ELF-1 (cell line): Measurements from ENCODE around the gene VAV2.

ENCODE experiments used
- DNase-seq: peaks from one replicate; pipeline ENCODE4 v3.0.0-alpha.2; 2016; ENCODE audit warnings: low read depth, low spot score

Gene VAV2

DNA sequence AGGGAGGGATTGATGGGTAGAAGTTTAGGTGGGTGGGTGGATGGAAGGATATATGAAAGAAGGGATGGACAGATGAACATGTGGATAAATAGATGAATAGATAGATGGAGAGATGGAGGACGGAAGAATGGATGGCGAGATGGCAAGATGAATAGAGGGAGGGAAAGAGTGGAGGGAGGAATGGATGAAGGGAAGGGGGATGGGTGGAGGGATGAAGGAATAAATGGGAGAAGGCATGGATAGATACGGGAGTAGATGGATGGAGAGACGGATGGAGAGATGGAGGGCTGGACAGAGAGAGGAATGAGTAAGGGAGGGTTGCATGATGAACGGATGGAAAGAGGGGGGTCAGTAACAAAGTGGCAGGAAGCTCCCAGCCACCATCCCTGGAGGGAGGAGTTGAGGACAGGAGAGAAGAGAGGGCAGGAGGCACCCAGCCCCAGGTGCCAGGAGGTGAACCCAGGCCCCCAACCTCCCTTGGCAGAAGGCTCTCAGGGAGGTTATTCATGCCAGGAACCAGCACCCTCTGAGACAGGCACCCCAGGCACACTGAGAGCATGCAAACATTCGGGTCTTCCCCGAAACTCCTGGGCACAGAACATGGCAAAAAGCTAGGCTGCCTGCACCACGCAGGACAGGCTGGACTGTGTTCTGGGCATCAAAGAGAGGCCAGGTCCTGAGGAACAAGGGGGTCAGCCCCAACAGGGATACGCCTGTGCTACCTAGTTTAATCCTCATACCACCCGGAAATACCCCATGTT, 263.1 kb downstream of the VAV2 start:
- no peak for DNase-seq

DNA sequence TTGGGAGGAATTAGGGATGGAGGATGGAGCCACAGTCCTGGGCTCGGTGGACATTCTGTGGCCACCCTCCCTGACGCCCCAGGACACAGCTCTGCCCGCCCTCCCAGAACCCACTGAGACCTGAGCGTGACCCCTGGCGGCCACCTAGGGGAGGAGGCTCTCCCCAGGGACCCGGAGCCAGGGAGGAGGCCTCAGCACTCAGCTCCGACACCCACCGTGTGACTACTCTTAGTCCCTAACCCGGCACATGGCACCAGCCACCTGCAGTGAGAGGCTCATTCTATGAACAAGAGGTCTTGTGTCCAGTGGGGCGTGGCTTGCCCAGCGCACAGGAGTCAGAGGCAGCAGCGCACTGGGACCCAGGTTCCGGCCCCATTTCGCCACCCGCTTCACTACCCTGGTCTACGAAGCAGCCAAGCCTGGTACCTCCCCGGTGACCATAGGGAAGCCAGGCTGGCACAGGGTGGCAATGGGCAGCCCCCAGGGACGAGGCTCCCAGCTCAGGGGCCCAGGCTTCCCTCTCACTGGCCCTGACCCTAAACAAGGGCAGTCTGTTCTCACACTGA, 264.2 kb downstream of the VAV2 start:
- no peak for DNase-seq

DNA sequence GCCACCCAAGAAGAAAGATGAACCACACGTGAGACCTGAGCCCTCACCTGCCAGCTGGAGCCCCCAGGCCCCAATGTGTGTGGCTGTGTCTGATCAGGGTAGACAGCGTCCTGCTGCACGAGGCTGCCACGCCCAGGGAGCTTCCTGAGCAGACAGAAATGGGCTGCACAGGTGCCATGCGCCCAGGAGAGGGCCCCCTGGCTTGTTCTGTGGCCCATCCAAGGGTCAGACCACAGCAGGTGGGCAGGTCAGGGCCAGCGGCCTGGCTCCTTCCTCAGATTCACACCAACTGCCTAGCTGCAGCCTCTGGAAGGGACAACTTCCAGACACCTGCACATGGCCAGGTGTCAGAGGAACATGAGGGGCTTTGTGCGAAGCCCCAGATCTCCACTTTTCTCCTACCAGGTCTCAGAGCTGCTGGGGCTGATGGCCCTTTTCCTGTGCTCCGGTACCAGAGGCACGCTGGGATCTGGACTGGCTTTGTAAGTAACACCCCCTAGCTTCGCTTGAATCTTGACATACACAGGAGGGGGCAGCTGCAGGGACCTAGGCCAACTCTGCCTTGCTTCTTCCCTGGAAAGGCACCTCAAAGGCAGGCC, 264.7 kb downstream of the VAV2 start:
- peak; percentile 39 for DNase-seq

DNA sequence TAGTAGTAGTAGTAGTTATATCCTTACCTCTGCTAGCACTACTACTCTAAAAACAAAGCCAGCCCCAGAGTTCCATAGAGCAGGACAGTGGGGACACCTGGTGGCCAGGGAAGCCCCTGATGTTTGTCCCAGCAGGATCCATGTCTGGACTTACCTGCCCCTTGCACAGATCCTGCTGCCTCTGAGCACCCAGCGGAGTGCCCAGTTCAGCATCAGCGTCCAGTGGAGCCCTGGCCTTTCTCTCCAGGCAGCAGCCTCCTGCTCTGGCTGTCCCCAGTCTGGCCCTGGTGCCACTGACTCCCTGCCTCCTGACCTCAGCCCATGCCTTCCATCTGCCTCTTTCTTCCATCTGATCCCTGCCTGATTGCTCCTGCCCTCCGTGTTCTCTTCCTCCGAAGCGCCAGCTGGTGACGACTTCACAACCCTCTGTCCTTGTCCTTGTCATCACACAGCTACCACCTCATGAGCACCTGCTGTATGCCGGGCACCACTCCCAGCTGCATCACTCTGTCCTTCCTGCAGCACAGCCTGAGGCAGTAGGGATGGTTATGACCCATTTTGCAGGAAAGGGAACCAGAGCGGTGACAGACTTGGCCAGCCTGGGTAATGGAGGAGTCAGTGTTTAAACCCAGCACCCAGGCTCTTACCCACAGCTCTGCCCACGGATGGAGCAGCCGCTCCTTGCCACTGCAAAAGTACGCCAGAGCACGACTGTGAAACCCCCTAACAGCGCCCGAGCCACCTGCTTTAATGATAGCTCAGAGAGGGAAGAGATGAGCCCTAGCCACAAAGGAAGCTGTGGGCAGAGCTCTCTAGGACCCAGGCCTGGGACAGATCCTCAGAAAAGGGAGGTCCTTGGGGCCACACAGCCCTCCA, 265.5 kb downstream of the VAV2 start:
- DNase-seq, result peak; percentile 81

DNA sequence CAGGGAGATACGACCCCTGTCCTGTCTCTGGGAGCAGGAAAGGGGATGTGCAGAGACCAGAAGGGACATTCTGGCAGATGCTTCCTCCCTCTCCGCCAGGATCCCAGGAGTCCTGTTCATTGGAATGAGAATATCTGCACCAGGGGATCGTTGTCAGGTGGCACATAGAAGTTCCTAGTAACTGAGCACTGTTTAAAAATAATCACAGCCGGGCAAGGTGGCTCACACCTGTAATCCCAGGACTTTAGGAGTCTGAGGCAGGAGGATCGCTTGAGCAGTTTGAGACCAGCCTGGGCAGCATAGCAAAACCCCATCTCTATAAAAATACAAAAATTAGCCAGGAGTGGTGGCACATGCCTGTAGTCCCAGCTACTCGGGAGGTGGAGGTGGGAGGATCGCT, 266.2 kb downstream of the VAV2 start:
- no peak for DNase-seq

DNA sequence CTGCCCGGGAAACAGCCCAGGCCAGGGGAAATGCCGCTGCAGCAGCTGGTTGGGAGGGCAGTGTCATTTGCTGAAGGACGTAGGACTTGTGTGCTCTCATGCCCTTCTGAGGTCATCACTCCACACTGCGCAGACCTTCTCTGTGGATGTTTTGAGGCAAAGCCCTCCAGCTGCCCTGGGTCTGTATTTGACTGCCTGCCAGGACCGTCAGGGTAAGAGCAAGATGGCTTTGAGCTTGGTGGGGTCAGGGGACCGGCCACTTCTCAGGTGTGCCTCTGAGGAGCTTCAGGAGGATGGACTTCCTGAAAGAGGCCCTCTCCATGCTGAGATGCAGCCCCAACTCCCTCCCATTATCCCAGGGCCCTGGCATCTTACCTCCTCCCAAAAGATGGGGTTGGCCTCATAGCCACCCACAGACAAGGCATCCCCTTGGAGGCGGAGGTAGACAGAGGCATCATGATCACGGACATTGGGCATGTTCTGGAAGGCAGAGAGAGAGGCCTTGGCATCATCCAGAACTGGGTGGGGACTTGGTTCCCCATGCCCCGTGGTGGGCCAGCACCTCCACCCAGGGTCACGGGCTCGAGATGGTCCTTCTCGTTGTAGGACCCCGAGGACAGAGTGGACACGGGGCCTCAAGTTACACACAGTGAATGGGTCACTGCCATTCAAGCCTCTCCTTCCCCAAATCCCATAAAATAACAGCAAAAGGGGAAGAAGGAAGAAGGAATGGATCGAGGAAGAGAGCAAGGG, 273.4 kb downstream of the VAV2 start:
- no peak for DNase-seq

DNA sequence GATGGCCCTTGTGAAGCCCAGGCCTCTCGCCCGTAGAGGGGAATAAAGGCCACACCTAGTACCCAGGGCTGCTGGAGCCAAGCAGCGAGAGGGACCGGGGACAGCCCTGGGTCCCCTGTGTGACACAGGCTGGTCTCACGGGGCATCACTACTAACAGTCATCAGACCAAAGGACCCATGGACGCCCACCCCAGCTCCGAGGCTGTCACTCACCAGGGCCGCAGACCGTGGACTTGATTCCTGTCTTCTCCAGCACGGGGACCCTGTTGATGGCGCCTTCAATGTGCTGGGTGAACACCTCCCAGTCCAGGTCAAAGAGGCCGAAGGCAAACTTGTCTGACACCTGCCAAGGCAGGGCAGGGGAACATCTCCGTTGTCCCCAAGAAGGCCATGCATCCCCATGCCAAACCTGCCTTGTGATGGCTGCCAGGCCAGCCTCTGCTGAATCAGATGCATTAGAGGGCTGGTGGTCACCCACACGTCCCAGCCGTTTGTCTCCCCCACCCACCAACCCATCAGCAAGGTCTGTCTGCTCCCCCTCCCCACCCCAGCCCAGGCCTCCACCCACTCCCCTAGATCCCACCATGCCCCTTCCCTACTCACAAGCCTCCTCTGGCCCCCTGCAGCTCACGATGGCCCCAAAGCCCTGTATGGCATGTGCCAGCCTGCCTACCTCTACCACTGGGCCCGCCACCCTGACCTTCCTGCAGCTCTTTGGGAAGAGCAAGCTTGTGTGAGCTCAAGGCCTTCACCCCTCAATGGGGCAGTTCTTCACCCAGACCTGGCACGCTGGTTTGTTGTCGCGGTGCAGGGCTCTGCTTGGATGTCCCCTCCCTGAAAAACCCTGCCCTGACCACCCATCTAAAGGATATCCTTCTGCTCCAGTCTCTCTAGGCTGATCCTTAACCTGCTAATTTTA, 274.8 kb downstream of the VAV2 start:
- DNase-seq, result no peak

DNA sequence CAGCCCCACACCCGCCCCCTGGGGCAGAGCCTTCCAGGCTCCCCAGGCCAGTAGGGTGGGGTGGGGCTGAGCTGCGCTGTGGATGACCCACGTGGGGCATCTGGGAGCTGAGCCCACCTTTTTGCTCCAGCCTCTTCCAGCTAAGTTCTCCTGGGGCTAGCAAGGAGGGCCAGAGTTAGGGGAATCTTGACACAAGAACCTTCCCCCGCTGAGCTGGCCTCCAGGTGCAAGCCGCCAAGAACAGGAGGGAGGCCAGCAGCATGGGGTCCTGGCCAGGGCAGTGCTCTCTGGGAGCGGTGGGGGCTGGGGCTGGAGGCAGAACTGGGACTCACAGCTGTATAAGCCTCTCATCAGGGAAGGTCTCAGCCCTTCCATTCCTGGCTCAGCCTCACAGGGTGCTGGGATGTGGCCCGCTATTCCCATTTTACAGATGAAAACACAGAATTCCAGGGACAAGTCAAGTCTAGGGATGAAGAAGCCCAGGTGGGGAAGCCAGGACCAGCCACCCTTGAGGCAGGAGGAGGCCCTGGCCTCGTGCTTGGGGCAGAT, 275.5 kb downstream of the VAV2 start:
- no peak for DNase-seq

DNA sequence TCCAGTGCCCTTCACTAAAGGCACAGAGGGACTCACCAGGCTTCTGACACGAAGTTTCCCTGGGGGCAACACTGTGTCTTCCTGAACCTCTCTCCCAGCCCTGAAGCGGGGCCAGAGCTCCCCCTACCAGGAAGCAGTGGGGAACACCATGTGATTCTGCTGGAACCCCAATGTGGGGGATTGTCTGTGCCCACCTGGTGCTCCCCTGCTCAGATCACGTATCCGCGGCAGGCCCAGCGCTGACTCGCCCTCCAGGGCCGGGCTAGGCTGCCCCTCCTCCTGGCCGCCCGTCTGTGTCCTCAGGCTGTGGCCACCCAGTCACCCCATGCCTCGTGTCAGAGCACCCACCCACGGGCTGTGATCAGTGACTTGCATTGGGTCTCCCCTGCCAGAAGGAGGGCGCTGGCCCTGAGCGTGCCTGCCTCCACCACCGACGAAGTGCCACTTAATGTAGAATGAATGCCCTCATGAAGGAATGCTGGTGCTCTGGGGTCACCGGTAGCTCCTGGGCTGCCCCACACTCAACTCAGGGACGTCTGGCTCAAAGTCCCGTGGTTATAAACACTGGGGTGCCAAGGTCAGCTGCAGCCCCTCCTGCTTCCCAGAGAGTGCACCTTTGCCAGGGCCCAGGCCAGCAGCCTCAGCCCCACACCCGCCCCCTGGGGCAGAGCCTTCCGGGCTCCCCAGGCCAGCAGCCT, 276.1 kb downstream of the VAV2 start:
- DNase-seq, result no peak

DNA sequence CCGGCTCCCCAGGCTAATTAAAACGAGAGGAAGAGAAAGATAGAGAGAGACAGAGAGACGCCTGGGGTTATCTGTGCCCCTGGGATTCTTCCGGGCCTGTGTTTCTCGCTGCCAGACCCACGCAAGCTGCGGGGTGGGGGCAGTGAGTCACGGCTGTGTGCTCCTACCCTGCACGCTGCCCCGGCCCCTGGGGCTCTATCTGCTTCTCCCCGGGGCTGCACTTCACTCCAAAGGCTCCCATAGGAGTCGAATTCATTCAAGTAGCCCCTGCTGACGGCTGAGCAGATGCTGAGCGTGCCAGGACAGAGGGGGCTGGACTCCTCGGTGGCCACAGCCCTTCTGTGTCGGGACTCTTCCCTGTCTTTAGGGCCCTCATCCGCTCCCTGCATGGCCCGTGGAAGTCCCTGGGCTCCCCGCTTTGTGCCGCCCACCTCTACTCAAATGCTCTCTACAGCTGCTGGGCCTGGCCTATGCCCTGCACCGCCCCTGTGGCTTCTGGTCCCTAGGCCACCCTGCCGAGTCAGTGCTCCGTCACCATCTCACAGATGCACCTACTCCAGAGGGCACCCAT, 276.7 kb downstream of the VAV2 start:
- peak; percentile 63 for DNase-seq

DNA sequence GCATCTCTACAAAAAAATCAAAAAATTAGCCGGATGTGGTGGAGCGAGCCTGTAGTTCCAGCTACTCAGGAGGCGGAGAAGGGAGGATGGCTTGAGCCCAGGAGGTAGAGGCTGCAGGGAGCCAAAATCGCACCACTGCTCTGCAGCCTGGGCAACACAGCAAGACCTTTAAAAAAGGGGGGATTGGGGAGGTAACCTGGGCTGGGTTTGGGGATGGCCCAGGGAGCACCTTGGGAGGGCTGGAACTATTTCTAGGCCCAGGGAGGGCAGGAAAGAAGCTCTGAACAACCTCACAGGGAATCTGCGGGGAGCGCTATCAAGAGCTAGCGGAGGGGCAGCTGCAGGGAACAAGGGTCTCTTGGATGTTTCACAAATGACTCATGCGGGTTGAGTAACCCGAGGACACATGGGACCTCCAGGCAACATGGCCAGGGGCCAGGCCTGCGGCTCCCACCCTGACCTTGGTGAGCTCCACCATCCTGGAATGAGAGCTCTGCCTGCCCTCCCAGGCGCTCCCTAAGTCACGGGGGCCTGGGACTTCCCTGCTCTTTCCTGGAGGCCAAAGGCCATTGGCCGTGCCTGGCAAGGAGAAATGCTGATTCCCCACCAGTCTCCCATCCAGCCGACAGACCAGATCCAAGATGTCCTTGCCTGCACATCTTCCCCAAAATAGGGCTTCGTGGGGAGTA, 277.4 kb downstream of the VAV2 start:
- peak; percentile 79 for DNase-seq

DNA sequence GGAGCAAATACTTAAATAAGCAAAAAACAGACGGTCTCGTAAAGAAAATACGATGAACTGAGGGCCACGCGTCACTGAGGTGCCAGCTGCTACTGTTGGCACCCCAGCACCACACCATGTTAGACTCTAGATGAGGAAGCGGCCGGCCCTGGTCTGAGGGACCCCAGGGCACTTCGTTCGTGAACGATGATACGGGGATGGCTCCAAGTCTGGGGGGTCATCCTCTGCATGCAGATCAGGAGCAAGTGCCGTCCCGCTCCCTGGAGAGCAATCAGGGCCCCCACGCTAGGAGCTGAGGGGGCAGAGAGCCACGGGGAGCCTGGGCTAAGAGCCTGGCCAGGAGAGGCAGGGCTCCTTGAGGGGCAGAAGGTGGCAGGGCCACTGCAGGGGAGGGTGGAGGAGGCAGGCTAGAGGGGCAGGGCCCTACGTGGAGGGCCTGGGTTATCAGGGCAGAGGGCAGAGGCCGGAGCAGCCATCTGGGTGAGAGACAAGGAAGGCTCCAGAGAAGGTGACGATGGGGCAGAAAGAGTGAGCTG, 278.1 kb downstream of the VAV2 start:
- DNase-seq, result no peak

DNA sequence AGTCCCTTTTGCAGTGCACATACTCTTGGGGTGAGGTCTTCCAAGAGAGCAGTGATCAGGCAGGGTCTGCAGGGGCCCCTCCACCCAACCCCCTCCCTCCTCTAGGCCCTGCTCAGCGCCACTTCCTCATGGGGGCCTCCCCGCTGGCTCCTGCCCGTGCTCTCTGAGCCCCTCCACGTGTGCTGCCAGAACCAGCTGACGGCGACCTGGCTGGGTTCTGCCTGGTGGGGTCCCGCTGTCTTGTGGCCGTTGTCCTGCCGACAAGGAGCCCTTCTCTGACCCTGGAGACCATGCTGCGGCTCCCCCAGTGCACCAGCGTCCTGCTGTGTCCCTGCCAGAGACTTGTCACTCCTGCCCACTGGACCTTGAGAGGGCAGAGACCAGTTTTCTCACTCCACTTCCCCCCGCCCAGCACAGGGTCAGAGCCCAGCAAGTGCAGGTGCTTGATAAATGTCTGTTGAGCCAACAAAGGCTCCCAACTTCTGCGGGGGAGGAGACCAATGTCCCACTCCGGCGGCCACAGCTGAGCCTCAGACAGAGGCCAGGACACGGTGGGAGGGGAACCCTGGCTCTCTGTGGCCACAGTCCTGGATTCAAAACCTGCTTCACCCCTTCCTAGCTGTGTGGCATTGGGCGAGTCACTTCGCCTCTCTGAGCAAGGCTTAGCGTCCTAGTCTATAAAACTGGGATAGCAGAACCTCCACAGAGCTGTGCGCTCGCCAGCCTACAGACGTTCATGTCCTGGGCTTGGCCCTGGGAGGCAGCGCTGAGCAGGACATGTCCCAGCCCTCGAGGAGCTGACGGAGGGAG, 278.8 kb downstream of the VAV2 start:
- no peak for DNase-seq

DNA sequence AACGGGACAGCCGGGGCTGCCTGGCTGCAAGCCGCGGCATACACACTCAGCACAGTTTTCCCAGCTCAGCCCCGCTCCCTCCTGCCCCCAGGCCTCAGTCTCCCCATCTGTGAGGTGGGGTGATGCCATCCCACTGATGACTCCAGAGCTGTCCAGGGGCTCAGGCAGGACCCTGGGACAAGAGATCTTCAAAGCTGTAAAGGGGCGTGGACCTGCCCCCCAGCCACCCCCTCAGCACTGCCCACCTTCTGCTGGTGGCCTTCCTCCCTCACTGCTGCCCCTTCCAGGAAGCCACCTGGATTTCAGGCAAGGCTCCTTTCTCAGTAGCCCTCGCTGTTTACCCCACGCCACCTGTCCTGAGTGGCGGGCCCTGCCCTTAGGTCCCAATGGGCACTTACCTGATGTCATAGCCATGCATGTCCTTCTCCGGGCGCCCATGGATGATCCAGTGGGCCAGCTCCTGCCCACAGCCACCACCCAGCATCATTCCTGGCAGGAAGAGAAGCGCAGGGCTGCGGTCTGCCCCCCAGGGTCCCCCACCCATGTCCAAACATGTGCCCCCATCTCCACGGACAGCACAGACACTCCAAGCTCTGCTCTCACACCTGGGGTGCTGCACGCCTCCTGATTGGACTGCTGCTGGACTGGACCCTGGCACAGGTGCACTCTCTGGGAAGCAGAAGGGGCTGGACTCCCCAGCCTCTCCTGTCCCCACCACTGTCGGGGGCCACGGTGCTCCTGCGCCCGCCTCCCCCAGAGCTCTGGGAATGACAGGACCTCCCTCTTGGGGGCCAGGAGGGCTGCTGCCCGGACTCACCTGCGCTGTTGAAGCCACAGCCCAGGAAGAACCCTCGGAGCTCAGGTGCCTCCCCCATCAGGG, 279.7 kb downstream of the VAV2 start:
- DNase-seq, result no peak
